WTC11 (cell line): ENCODE measurements around the gene PDCD1LG2. TPM values are rescaled to one million over a fixed set of nuclear protein-coding genes. Genes with fewer than 3 reads are reported as not detected.

Experiments used
- ATAC-seq: fragments of 200-7000 bp; cut with Tn5 transposase; 2 replicates; pipeline ENCODE4 v1.10.0; 2021; ENCODE audit warnings: mild to moderate bottlenecking, moderate library complexity
- CTCF ChIA-PET: fragments of 300-600 bp; sonication (Branson Sonifier 250); formaldehyde crosslinking; loops from one replicate; lab custom pipeline; 2021; ENCODE audit warnings: antibody characterized with exemption; lab: Charles Lee
- POLR2A ChIA-PET: fragments of 350-600 bp; sonication (Branson Sonifier 250); formaldehyde crosslinking; loops from one replicate; lab custom pipeline; 2021; ENCODE audit warnings: antibody characterized with exemption; lab: Charles Lee
- DNase-seq: peaks from one replicate; pipeline ENCODE4 v3.0.0; 2021; ENCODE audit warnings: low spot score
- H3K27ac Mint-ChIP-seq: 2 replicates; pipeline ENCODE4 v1.8.0; 2021; ENCODE audit warnings: mixed read lengths
- H3K27me3 Mint-ChIP-seq: 2 replicates; pipeline ENCODE4 v1.8.0; 2021; ENCODE audit warnings: low read depth, mild to moderate bottlenecking, moderate library complexity, mixed read lengths
- H3K36me3 Mint-ChIP-seq: 2 replicates; pipeline ENCODE4 v1.8.0; 2021; ENCODE audit warnings: mixed read lengths
- H3K4me1 Mint-ChIP-seq: 2 replicates; pipeline ENCODE4 v1.8.0; 2022; ENCODE audit warnings: mixed read lengths
- H3K4me3 Mint-ChIP-seq: 2 replicates; pipeline ENCODE4 v1.8.0; 2021; ENCODE audit warnings: mild to moderate bottlenecking, moderate library complexity, mixed read lengths
- H3K9me3 Mint-ChIP-seq: 2 replicates; pipeline ENCODE4 v1.8.0; 2021; ENCODE audit warnings: mixed read lengths
- AR ChIP-seq: fragments of 250-450 bp; sonication (Bioruptor Pico); IDR thresholded peaks from 2 replicates; pipeline ENCODE4 v1.9.0; 2021; ENCODE audit warnings: mild to moderate bottlenecking
- JUN ChIP-seq: sonication (generic); formaldehyde crosslinking; IDR thresholded peaks from 2 replicates; pipeline ENCODE4 v1.8.0; 2023; ENCODE audit warnings: mild to moderate bottlenecking, missing genetic modification reagents
- MXD4 ChIP-seq: fragments of 250-450 bp; sonication (Bioruptor Pico); IDR thresholded peaks from 2 replicates; pipeline ENCODE4 v1.8.0; 2021; ENCODE audit warnings: mild to moderate bottlenecking, moderate library complexity, borderline replicate concordance
- NFE2L1 ChIP-seq: sonication (generic); formaldehyde crosslinking; IDR thresholded peaks from 2 replicates; pipeline ENCODE4 v1.8.1; 2023; ENCODE audit warnings: missing genetic modification reagents
- RELA ChIP-seq: sonication (generic); formaldehyde crosslinking; IDR thresholded peaks from 2 replicates; pipeline ENCODE4 v1.8.1; 2022; ENCODE audit warnings: missing genetic modification reagents, mild to moderate bottlenecking, borderline replicate concordance
- RORB ChIP-seq: fragments of 250-450 bp; sonication (Bioruptor Pico); IDR thresholded peaks from 2 replicates; pipeline ENCODE4 v1.9.0; 2021; ENCODE audit warnings: mild to moderate bottlenecking
- ZNF121 ChIP-seq: sonication (generic); formaldehyde crosslinking; IDR thresholded peaks from 2 replicates; pipeline ENCODE4 v1.8.0; 2023; ENCODE audit warnings: missing genetic modification reagents
- ZNF263 ChIP-seq: sonication (generic); formaldehyde crosslinking; IDR thresholded peaks from 2 replicates; pipeline ENCODE4 v1.8.1; 2022; ENCODE audit warnings: low read depth, mild to moderate bottlenecking, moderate library complexity, missing genetic modification reagents
- ZNF423 ChIP-seq: fragments of 250-450 bp; sonication (Bioruptor Pico); IDR thresholded peaks from 2 replicates; pipeline ENCODE4 v2.1.2; 2022; ENCODE audit warnings: mild to moderate bottlenecking, moderate library complexity
- total RNA-seq: library from RNA; stranded (reverse); gene quantifications from 3 replicates; pipeline ENCODE4 v1.2.3, GENCODE V29; 2021
- TF ChIP-seq, protein P1 (sequence below): sonication (generic); formaldehyde crosslinking; IDR thresholded peaks from 2 replicates; pipeline ENCODE4 v1.8.1; 2022; ENCODE audit warnings: low read depth, mild to moderate bottlenecking, moderate library complexity, missing genetic modification reagents, borderline replicate concordance
- TF ChIP-seq, protein P2 (sequence below): sonication (generic); formaldehyde crosslinking; IDR thresholded peaks from 2 replicates; pipeline ENCODE4 v1.8.0; 2022; ENCODE audit warnings: mild to moderate bottlenecking, missing genetic modification reagents
- TF ChIP-seq, protein P3 (sequence below): sonication (generic); formaldehyde crosslinking; IDR thresholded peaks from 2 replicates; pipeline ENCODE4 v1.8.1; 2023; ENCODE audit warnings: mild to moderate bottlenecking, missing genetic modification reagents
- TF ChIP-seq, protein P4 (sequence below): sonication (generic); formaldehyde crosslinking; IDR thresholded peaks from 2 replicates; pipeline ENCODE4 v1.8.1; 2022; ENCODE audit warnings: missing genetic modification reagents, borderline replicate concordance
- TF ChIP-seq, protein P5 (sequence below): sonication (generic); formaldehyde crosslinking; IDR thresholded peaks from 2 replicates; pipeline ENCODE4 v1.8.1; 2022; ENCODE audit warnings: mild to moderate bottlenecking, moderate library complexity, missing genetic modification reagents

PDCD1LG2 gene
- total RNA-seq, 1 experiment from 2014 or later: not detected

DNA sequence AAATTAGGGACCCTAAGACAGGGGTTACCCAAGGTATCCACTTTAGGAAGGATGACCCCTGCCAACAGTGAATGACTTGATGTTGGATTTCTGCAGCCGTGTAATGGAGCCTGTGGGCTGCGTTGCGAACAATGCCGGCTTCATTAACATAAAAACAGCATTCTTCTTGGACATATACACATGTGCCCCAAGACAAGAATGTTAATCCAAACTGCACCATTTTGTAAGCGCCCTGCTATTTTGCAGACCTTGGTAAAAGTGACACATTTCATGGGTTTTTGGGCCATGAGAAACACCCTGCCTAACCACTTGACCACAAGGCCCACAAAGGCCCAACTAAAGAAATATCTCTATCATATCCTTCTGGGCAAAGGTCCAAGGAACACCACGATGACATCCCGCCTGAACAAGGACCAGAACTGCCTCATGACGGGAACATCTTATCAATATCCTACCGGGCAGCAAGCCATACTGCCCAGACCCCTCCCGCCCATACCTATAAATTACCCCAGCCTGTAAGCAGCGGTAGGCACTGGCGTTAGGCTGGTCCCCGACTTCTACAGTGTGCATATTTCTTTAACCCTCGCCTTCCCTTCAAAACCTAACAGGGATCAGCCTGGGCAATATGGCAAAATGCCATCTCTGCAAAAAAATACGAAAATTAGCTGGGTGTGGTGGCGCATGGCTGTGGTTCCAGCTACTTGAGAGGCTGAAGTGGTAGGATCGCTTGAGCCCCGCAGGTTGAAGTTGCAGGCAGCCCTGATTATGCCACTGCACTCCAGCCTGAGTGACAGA is 9.7 kb upstream of the PDCD1LG2 start (continued):
- TF ChIP-seq ZNF423 (CRISPR knock-in tag) (no peak), RORB (CRISPR knock-in tag) (no peak), NFE2L1 (CRISPR knock-in tag) (no peak), ZNF121 (CRISPR knock-in tag) (no peak), MXD4 (CRISPR knock-in tag) (no peak), JUN (CRISPR knock-in tag) (no peak)

DNA sequence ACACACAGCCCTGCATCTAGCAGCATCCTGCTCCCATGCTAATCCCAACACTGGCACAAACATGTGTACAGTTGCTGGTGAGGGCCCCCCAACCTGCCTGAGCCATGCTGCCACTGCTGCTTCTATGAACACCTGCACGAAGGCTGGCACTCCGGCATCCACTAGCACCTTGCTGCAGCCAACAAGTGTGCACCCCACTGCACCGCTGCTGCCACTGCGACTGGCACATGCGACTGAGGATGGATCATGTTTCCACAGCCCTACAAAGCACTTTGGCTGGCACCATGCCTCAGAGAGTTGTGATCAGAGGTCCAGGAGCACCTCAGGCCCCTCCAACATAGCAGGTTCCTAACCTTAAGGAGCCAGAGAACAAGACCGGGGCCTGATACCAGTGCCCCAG is 7.8 kb upstream of the PDCD1LG2 start:
- H3K4me1 Mint-ChIP-seq: peaks cover 2% of the 10 kb centered on the region; the same call in 1 of the 2 replicates
- no peaks in the 10 kb centered on the region; the same call in 1 of the 2 replicates for H3K27me3 Mint-ChIP-seq
- peaks cover 6% of the 10 kb centered on the region for H3K9me3 Mint-ChIP-seq
- H3K27ac Mint-ChIP-seq: no peak overlapping the region
- no peaks in the 10 kb centered on the region for H3K36me3 Mint-ChIP-seq
- CTCF ChIA-PET: no interaction called here
- no peak overlapping the region for H3K4me3 Mint-ChIP-seq
- POLR2A ChIA-PET: no interaction called here
- TF ChIP-seq, protein P1, sequence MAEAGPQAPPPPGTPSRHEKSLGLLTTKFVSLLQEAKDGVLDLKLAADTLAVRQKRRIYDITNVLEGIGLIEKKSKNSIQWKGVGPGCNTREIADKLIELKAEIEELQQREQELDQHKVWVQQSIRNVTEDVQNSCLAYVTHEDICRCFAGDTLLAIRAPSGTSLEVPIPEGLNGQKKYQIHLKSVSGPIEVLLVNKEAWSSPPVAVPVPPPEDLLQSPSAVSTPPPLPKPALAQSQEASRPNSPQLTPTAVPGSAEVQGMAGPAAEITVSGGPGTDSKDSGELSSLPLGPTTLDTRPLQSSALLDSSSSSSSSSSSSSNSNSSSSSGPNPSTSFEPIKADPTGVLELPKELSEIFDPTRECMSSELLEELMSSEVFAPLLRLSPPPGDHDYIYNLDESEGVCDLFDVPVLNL (CRISPR knock-in tag): no peak
- no peak for TF ChIP-seq AR
- no peak for ATAC-seq
- no peak for DNase-seq

DNA sequence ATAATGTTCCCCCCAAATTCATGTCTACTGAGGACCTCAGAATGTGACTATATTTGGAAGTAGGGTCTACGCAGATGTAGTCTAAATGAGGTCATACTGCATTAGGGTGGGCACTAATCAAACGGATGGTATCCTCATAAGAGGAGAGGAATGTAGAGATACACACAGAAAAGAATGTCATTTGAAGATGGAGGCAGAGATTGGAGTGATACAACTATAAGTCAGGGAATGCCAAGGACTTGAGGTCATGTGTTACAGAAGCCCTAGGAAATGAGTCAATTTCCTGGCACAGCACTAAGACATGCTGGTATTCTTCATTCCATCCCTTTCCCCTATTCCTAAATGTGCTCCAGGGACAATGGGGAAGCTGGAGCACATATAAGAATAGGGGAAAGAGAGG is 758 bp upstream of the PDCD1LG2 start:
- CTCF ChIA-PET: no interaction called here
- Mint-ChIP-seq H3K4me3 (no peak overlapping the region), H3K9me3 (peaks cover 10% of the 10 kb centered on the region), H3K4me1 (peaks cover 7% of the 10 kb centered on the region), H3K36me3 (no peaks in the 10 kb centered on the region), H3K27ac (no peak overlapping the region), H3K27me3 (no peaks in the 10 kb centered on the region; the same call in 1 of the 2 replicates)
- DNase-seq (no peak), ATAC-seq (no peak)
- POLR2A ChIA-PET: no interaction called here
- TF ChIP-seq, protein P2, sequence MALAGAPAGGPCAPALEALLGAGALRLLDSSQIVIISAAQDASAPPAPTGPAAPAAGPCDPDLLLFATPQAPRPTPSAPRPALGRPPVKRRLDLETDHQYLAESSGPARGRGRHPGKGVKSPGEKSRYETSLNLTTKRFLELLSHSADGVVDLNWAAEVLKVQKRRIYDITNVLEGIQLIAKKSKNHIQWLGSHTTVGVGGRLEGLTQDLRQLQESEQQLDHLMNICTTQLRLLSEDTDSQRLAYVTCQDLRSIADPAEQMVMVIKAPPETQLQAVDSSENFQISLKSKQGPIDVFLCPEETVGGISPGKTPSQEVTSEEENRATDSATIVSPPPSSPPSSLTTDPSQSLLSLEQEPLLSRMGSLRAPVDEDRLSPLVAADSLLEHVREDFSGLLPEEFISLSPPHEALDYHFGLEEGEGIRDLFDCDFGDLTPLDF: no peak
- TF ChIP-seq, protein P3, sequence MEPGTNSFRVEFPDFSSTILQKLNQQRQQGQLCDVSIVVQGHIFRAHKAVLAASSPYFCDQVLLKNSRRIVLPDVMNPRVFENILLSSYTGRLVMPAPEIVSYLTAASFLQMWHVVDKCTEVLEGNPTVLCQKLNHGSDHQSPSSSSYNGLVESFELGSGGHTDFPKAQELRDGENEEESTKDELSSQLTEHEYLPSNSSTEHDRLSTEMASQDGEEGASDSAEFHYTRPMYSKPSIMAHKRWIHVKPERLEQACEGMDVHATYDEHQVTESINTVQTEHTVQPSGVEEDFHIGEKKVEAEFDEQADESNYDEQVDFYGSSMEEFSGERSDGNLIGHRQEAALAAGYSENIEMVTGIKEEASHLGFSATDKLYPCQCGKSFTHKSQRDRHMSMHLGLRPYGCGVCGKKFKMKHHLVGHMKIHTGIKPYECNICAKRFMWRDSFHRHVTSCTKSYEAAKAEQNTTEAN (CRISPR knock-in tag): no peak
- TF ChIP-seq, protein P4, sequence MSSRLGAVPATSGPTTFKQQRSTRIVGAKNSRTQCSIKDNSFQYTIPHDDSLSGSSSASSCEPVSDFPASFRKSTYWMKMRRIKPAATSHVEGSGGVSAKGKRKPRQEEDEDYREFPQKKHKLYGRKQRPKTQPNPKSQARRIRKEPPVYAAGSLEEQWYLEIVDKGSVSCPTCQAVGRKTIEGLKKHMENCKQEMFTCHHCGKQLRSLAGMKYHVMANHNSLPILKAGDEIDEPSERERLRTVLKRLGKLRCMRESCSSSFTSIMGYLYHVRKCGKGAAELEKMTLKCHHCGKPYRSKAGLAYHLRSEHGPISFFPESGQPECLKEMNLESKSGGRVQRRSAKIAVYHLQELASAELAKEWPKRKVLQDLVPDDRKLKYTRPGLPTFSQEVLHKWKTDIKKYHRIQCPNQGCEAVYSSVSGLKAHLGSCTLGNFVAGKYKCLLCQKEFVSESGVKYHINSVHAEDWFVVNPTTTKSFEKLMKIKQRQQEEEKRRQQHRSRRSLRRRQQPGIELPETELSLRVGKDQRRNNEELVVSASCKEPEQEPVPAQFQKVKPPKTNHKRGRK (CRISPR knock-in tag): no peak
- no peak for TF ChIP-seq RELA (CRISPR knock-in tag)
- TF ChIP-seq, protein P1 (CRISPR knock-in tag): no peak
- TF ChIP-seq AR: no peak
- TF ChIP-seq ZNF263 (CRISPR knock-in tag): no peak
- TF ChIP-seq, protein P5, sequence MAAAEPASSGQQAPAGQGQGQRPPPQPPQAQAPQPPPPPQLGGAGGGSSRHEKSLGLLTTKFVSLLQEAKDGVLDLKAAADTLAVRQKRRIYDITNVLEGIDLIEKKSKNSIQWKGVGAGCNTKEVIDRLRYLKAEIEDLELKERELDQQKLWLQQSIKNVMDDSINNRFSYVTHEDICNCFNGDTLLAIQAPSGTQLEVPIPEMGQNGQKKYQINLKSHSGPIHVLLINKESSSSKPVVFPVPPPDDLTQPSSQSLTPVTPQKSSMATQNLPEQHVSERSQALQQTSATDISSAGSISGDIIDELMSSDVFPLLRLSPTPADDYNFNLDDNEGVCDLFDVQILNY: no peak
